Mesenchymal stem cell (in vitro differentiated cells and primary cell): ENCODE measurements around the gene MBD3L2B.
"Not testable (repeated sequence)": the region's sequence is repeated elsewhere in the genome, so short reads cannot be mapped to it uniquely, and the experiment has no call there.

Experiments
- DNase-seq: peaks from one replicate; pipeline ENCODE4 v3.0.0-alpha.2; 2013
- H2AFZ ChIP-seq: one replicate; pipeline ENCODE4 v1.6.1; 2013; ENCODE audit warnings: low read depth, mild to moderate bottlenecking, control low read depth, inconsistent platforms, low read length, moderate library complexity
- H2AK5ac ChIP-seq: 2 replicates; pipeline ENCODE4 v1.6.1; 2013; ENCODE audit warnings: low read length, moderate library complexity, mild to moderate bottlenecking, inconsistent platforms; ENCODE audit not compliant: severe bottlenecking
- H2BK120ac ChIP-seq: one replicate; pipeline ENCODE4 v1.6.1; 2013; ENCODE audit warnings: low read depth, mild to moderate bottlenecking, inconsistent platforms, low read length, moderate library complexity
- H2BK12ac ChIP-seq, 2 experiments: one replicate each; pipeline ENCODE4 v1.6.1; 2013; ENCODE audit warnings: inconsistent platforms in 2 of 2, low read length in 2 of 2, mild to moderate bottlenecking in 2 of 2, moderate library complexity in 2 of 2, control low read depth in 1 of 2
- H2BK15ac ChIP-seq: one replicate; pipeline ENCODE4 v1.6.1; 2013; ENCODE audit warnings: mild to moderate bottlenecking, low read depth, inconsistent platforms; ENCODE audit not compliant: poor library complexity, severe bottlenecking
- H2BK5ac ChIP-seq: 2 replicates; pipeline ENCODE4 v1.6.1; 2013; ENCODE audit warnings: low read depth, mild to moderate bottlenecking, low read length, control low read depth, inconsistent platforms; ENCODE audit not compliant: poor library complexity, severe bottlenecking
- H3K14ac ChIP-seq, 2 experiments: one replicate each; pipeline ENCODE4 v1.6.1; 2013; ENCODE audit warnings: inconsistent platforms in 2 of 2, low read length in 2 of 2, control low read depth in 1 of 2, mild to moderate bottlenecking in 1 of 2, moderate library complexity in 1 of 2
- H3K18ac ChIP-seq, 2 experiments: one replicate each; pipeline ENCODE4 v1.6.1; 2013; ENCODE audit warnings: inconsistent platforms in 2 of 2, low read length in 2 of 2, control low read depth in 1 of 2, low read depth in 1 of 2, mild to moderate bottlenecking in 1 of 2
- H3K23ac ChIP-seq, 2 experiments: one replicate each; pipeline ENCODE4 v1.6.1; 2013; ENCODE audit warnings: inconsistent platforms in 2 of 2, low read length in 2 of 2, mild to moderate bottlenecking in 2 of 2, moderate library complexity in 2 of 2, control low read depth in 1 of 2
- H3K27ac ChIP-seq: 2 replicates; pipeline ENCODE4 v1.5.1; 2013; ENCODE audit warnings: mild to moderate bottlenecking, moderate library complexity, low read length, control low read depth, inconsistent platforms; ENCODE audit not compliant: poor library complexity, severe bottlenecking
- H3K27me3 ChIP-seq, 2 experiments: 2 replicates each; pipeline versions ENCODE4 v1.6.1 to v1.7.0; 2013; ENCODE audit warnings: low read length in 2 of 2, mild to moderate bottlenecking in 2 of 2, moderate library complexity in 2 of 2, control low read depth in 1 of 2, inconsistent platforms in 1 of 2; ENCODE audit not compliant: control insufficient read depth in 1 of 2, insufficient read depth in 1 of 2
- H3K36me3 ChIP-seq, 2 experiments: 2 replicates each; pipeline versions ENCODE4 v1.6.1 to v1.7.0; 2013; ENCODE audit warnings: low read length in 2 of 2, control low read depth in 1 of 2, inconsistent platforms in 1 of 2, low read depth in 1 of 2, mild to moderate bottlenecking in 1 of 2; ENCODE audit not compliant: insufficient read depth in 2 of 2, control insufficient read depth in 1 of 2
- H3K4ac ChIP-seq, 2 experiments: one replicate each; pipeline ENCODE4 v1.6.1; 2013; ENCODE audit warnings: inconsistent platforms in 2 of 2, low read length in 2 of 2, mild to moderate bottlenecking in 2 of 2, moderate library complexity in 2 of 2, control low read depth in 1 of 2, low read depth in 1 of 2
- H3K4me1 ChIP-seq: 2 replicates; pipeline ENCODE4 v1.6.1; 2013; ENCODE audit warnings: low read depth, low read length, control low read depth; ENCODE audit not compliant: control insufficient read depth, insufficient read depth
- H3K4me2 ChIP-seq: 2 replicates; pipeline ENCODE4 v1.6.1; 2013; ENCODE audit warnings: low read length, mild to moderate bottlenecking, inconsistent platforms; ENCODE audit not compliant: poor library complexity, severe bottlenecking
- H3K4me3 ChIP-seq, 2 experiments: 2 replicates each; pipeline versions ENCODE4 v1.5.1 to v1.7.0; 2013; ENCODE audit warnings: low read length in 2 of 2, mild to moderate bottlenecking in 2 of 2, control low read depth in 1 of 2, low read depth in 1 of 2; ENCODE audit not compliant: insufficient read depth in 1 of 2
- H3K79me1 ChIP-seq: replicated peaks from 2 replicates; pipeline ENCODE4 v1.6.1; 2013; ENCODE audit warnings: mild to moderate bottlenecking, control low read depth, low read length, inconsistent platforms; ENCODE audit not compliant: poor library complexity, severe bottlenecking
- H3K9ac ChIP-seq: 2 replicates; pipeline ENCODE4 v1.7.0; 2013; ENCODE audit warnings: mild to moderate bottlenecking, low read length, moderate library complexity
- H3K9me3 ChIP-seq: 2 replicates; pipeline ENCODE4 v1.7.0; 2013; ENCODE audit warnings: mild to moderate bottlenecking, low read length; ENCODE audit not compliant: control insufficient read depth
- H4K8ac ChIP-seq: one replicate; pipeline ENCODE4 v1.6.1; 2013; ENCODE audit warnings: inconsistent platforms, mild to moderate bottlenecking, low read length, moderate library complexity
- H4K91ac ChIP-seq: one replicate; pipeline ENCODE4 v1.6.1; 2013; ENCODE audit warnings: mild to moderate bottlenecking, low read length, inconsistent platforms
- whole genome bisulfite sequencing: methylation state at CpG from one replicate; pipeline ENCODE4 v1.1.7; 2013; ENCODE audit warnings: mixed read lengths; 5-methylcytosine and 5-hydroxymethylcytosine counted together

MBD3L2B gene

DNA sequence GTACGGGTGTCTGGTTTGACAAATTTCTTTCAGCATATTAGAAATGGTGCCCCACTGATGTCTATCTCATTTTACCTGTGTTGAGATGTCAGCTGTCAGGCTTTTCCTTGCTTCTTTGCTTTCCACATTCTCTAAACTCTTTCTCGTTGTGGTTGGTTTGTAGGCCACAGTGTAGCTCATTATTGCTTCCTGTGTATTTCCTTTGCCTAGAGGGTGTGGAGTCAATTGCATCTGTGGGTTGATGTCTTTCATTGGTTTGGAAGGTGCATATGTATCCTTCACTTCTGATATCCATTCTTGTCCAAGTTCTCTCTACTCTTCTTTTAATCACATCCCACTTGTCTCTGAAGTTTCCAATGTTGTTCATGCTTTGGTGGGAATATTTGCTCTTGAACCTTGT lies 20.3 kb upstream of the MBD3L2B start:
- WGBS = no CpG with 5 or more reads among the region's 2 CpGs
- H4K8ac ChIP-seq, H3K9me3 ChIP-seq, H3K27me3 ChIP-seq, H3K18ac ChIP-seq, H3K27ac ChIP-seq, H2BK5ac ChIP-seq, H3K4me1 ChIP-seq, H3K14ac ChIP-seq, H3K36me3 ChIP-seq, DNase-seq, H3K79me1 ChIP-seq, H3K4ac ChIP-seq, H2BK120ac ChIP-seq, H2BK12ac ChIP-seq, H3K9ac ChIP-seq, H4K91ac ChIP-seq, H3K4me3 ChIP-seq, H3K4me2 ChIP-seq, H2AFZ ChIP-seq, H2AK5ac ChIP-seq, H2BK15ac ChIP-seq, H3K23ac ChIP-seq: not testable (repeated sequence)

DNA sequence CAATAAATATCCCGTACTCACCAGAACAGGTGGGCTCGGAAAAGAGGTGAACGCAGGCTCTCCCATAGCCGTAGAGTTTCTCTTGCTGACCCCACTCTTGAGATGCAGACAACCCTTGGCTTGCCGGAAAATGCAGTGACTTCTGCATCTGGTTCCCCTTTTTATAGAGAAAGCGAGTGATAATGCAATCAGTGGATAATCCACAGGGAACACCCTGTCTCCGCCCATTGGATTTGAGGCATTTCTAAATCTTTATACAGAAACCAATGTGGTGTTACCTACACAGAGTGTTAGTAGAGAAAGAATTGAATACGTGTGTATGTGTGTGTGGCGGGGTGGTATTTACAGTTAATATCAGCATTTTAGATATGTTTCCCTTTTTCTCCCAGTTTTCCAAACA lies 18.8 kb upstream of the MBD3L2B start, which contains the start of gene MBD3L4:
MBD3L4 (minus strand) TSS at position 101 of the 400 bp plus-strand sequence; CDS start at position 66, 35 bp downstream.
- not testable (repeated sequence) for H3K9ac ChIP-seq, H2BK5ac ChIP-seq, H3K4me1 ChIP-seq, H3K14ac ChIP-seq, H3K4ac ChIP-seq, H3K36me3 ChIP-seq, H3K27me3 ChIP-seq, H3K9me3 ChIP-seq, H2AK5ac ChIP-seq, H2BK15ac ChIP-seq, H3K4me3 ChIP-seq, DNase-seq, H2AFZ ChIP-seq, H3K4me2 ChIP-seq, H4K91ac ChIP-seq, H2BK12ac ChIP-seq, H3K79me1 ChIP-seq, H2BK120ac ChIP-seq, H3K18ac ChIP-seq, H3K27ac ChIP-seq, H3K23ac ChIP-seq, H4K8ac ChIP-seq
- WGBS = no CpG with 5 or more reads among the region's 9 CpGs

DNA sequence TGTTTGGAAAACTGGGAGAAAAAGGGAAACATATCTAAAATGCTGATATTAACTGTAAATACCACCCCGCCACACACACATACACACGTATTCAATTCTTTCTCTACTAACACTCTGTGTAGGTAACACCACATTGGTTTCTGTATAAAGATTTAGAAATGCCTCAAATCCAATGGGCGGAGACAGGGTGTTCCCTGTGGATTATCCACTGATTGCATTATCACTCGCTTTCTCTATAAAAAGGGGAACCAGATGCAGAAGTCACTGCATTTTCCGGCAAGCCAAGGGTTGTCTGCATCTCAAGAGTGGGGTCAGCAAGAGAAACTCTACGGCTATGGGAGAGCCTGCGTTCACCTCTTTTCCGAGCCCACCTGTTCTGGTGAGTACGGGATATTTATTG lies 9.0 kb upstream of the MBD3L2B start, which contains the start of gene MBD3L5:
MBD3L5 (plus strand) TSS at position 301 of the 400 bp plus-strand sequence; CDS start at position 335, 34 bp downstream.
- not testable (repeated sequence) for H2BK15ac ChIP-seq, H2BK12ac ChIP-seq, H3K4me2 ChIP-seq, H3K14ac ChIP-seq, H3K9me3 ChIP-seq, H4K91ac ChIP-seq, H4K8ac ChIP-seq, H2BK120ac ChIP-seq, H3K27ac ChIP-seq, H3K4ac ChIP-seq, H3K9ac ChIP-seq, H3K4me1 ChIP-seq, H3K4me3 ChIP-seq, H2AK5ac ChIP-seq, DNase-seq, H3K27me3 ChIP-seq, H3K23ac ChIP-seq, H2AFZ ChIP-seq, H3K36me3 ChIP-seq, H2BK5ac ChIP-seq, H3K79me1 ChIP-seq, H3K18ac ChIP-seq
- no CpG with 5 or more reads among the region's 9 CpGs for WGBS

DNA sequence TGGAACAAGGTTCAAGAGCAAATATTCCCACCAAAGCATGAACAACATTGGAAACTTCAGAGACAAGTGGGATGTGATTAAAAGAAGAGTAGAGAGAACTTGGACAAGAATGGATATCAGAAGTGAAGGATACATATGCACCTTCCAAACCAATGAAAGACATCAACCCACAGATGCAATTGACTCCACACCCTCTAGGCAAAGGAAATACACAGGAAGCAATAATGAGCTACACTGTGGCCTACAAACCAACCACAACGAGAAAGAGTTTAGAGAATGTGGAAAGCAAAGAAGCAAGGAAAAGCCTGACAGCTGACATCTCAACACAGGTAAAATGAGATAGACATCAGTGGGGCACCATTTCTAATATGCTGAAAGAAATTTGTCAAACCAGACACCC lies 7.6 kb upstream of the MBD3L2B start:
- H3K79me1 ChIP-seq, H3K27ac ChIP-seq, H3K4me3 ChIP-seq, H3K9me3 ChIP-seq, H2BK15ac ChIP-seq, H3K9ac ChIP-seq, H3K18ac ChIP-seq, H3K14ac ChIP-seq, H2AFZ ChIP-seq, H3K4me2 ChIP-seq, DNase-seq, H3K4me1 ChIP-seq, H4K8ac ChIP-seq, H3K4ac ChIP-seq, H3K36me3 ChIP-seq, H2BK12ac ChIP-seq, H2BK120ac ChIP-seq, H3K23ac ChIP-seq, H3K27me3 ChIP-seq, H2BK5ac ChIP-seq, H4K91ac ChIP-seq, H2AK5ac ChIP-seq: not testable (repeated sequence)
- no CpG with 5 or more reads among the region's 1 CpG for WGBS
